HG03457 (cell line): Measurements from ENCODE around the gene F11.
"Not testable (repeated sequence)": the region's sequence is repeated elsewhere in the genome, so short reads cannot be mapped to it uniquely, and the experiment has no call there.

Experiments
- ATAC-seq: cut with Tn5 transposase; IDR thresholded peaks from one replicate; pipeline ENCODE4 v1.9.1; 2021; ENCODE audit warnings: moderate number of reproducible peaks; ENCODE audit not compliant: unreplicated experiment

Gene F11

DNA sequence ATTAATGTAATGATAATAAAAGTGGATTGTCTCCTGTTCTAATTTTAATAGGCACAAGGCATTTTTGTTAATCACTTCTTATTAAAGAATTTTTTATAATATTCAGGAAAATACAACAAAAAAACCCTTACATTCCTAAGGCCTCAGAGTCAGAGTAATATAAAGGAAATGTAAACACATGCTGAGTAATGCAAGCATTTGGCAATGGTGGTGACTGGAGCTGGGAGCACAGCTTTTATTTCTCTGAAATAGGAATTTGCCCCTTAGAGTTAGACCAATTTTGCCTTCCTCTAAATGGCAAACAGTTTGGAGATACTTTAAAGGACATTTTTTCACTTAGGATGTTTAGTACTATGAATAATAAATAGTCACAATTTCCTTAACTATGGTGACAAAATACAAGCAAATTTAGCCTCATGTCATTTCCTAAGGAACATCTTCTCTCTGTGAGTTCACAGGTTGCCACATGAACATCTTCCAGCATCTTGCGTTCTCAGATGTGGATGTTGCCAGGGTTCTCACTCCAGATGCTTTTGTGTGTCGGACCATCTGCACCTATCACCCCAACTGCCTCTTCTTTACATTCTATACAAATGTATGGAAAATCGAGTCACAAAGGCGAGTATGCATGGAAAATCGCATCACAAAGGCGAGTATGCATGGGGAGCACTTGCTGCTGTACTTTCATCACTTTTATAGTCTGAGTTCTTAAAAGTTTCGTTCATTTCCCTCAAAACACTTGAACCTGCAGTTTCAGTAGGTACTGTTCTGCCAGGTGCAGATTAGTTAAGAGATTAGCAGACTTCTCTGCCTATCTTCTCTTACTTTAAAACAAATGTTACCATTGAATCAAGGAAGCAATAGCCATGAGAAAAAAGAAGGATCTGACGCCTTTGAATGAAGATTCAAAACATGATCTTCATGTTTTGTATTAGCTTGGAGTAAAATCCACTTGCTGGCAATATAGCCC, 15.9 kb upstream of the F11 start:
- ATAC-seq, result no peak

DNA sequence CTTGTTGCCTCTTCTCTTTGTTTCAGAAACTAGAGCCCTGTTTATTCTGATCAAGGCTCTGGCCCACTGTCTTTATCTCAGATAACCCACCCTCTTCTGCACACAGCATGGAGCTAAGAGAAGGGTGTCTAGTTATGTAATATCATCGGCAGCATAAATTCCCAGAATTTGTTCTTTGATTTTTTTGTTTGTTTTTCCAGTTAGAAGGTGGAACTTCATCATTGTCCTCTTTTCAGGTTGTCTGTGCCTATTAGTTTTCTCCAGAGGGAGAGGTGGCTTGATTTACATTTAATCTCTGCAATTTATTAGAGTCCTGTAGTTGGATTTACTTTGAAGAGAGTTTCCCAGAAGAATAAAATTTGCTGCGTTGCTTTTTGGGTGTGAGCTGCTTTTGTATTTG, 15.2 kb upstream of the F11 start:
- no peak for ATAC-seq

DNA sequence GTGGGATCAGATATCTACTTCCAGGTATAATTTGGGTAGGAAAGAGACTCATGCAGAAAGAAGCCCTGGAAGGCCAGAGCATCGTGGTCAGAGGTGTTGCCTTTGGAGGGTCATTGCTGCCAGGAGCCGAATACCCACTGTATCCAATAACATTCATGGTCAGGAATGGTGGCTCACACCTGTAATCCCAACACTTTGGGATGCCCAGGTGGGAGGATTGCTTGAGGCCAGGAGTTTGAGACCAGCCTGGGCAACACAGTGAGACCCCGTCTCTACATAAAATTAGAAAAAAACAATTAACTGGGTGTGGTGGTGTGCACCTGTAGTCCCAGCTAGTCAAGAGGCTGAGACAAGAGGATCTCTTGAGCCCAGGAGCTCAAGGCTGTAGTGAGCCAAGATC, 10.9 kb upstream of the F11 start:
- no peak for ATAC-seq

DNA sequence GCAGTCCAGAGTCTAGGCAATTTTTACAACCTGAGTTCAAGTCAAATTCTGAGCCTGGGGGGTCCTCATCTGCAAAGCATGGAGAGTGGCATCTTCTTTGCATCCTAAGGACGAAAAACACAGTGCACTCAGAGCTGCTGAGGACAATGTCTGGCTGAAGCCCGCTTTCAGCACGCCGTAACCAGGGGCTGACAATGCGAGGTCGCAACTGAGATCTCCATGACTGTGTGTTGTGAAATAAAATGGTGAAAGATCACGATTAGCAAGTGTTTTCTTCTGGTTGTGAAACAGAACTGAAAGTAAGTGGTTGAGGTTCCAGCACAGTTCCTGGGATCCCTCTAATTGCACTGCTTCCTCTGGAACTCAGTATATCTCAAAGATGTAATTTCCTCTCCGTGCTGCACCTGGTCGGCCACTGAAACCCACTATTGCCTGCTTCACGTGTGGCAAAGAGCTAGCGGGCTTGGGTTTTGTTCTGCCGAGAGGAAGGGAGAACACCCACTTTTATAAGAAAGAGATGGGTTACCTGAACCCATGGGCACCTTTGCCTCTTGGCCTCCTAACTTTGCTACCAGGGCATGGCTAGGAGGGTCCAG, 7.7 kb upstream of the F11 start:
- ATAC-seq, result no peak

DNA sequence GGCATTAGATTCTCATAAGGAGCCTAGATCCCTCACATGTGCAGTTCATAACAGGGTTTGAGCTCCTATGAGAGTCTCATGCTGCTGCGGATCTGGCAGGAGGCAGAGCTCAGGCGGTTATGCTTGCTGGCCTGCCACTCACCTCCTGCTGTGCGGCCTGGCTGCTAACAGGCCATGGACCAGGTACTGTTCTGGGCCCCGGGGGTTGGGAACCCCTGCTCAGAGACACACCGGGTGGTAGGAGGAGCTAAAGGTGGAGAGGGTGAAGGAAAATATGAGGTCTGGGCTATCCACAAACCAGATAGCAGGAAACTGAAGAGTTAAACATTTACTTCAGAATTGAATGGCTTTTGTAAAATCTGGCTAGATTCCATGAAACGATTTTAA, 5.9 kb upstream of the F11 start:
- no peak for ATAC-seq

DNA sequence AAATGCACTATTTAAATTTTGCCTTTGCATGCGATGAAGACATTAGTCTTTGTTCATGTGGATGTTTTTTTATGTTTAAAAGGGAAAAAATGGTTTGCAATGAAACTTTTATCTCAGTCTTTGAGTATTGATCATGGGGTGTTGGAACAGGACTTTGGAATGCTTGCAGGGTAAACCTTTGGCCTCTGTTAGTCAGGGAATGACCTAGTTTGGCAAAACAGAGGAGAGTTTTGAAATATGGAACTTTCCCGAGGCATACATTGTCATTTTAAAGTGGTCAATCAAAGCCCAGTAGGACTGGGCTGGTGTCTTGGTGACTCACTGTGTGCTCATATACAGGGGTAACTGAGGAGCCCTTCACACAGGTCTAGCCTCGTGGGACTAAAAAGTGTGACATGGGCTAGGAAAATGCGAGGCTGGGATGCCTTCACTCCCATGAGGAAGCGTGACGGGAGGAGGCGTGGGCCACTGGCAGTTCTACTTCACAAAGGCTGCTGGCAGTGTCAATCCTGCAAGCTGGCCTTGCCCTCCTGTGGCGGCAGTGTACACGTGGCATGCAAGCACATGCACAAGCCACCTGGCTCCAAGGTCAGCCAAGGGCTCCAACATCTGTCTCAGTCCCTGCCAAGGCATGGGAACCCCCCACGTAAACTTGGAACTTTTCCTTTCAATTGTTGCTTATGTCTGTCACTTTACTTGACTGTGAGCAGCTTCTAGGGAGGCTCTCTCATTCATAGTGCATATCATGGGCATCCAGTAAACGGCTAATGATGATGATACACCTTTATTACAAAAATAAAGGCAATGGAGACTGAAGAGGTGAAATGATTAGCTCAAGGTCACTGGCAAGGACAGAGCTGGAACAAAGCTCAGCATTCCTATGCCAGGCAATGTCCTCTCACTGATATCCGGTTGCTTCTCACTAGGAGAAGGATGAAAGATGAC, 5.2 kb upstream of the F11 start:
- ATAC-seq, result no peak

DNA sequence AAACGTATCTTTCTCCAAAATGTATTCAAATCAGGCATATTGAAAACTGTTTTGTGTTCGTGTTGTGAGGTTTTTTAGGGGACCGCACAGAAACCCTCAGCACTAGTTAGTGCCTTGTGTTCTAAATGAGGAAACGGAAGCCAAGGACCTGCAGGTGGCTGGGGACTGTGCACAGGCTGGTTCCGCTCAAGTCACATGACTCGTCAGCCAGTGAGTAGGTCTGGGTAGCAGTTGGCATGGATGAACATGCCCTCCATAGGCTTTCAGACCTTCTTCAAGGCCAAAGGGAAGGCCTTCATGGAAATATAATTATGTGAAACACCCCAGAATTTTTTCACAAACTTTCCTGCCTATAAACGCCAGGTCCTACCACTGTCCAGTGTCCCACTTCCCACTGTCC, 1.3 kb upstream of the F11 start:
- ATAC-seq, result no peak

DNA sequence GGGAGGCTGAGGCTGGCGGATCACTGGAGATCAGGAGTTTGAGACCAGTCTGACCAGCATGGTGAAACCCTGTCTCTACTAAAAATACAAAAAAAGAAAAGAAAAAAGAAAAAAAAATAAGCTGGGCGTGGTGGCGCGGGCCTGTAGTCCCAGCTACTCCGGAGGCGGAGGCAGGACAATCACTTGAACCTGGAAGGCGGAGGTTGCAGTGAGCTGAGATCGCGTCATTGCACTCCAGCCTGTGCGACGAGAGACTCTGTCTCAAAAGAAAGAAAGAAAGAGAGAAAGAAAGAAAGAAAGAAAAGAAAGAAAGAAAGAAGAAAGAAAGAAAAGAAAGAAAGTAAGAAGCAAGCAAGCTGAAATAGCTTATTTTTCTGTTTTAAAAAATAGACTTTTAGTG, 739 bp upstream of the F11 start:
- not testable (repeated sequence) for ATAC-seq

DNA sequence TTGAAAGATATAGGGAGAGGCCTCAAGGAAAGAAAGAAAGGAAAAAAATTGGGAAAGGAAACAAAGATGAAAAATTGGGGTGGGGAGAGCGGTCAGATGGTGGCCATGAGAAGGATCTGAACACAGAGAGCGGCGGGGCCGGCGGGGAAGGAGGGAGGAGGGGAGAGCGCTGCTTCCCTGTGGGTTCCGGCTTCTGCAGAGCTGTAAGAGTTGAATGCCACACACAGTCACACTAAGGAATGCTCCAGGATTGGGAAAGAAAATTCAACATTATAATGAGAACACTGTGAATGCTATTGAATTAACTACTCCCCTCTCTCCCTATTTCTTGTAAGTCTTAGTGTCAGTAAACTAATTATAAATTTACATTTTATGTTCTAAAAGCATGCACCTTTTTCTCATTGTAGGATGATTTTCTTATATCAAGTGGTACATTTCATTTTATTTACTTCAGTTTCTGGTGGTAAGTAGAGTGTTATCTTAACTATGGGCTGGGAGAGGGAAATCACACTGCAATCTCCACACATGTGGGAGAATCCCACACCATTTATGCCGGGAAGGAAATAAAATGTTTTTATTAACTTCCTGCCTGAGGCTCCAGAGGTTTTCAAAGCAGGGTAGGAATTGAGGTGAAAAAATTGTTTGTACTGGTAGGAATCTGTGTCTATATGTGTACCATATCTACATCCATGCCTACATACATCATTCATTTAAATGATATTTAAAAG, 904 bp downstream of the F11 start:
- ATAC-seq, result no peak

DNA sequence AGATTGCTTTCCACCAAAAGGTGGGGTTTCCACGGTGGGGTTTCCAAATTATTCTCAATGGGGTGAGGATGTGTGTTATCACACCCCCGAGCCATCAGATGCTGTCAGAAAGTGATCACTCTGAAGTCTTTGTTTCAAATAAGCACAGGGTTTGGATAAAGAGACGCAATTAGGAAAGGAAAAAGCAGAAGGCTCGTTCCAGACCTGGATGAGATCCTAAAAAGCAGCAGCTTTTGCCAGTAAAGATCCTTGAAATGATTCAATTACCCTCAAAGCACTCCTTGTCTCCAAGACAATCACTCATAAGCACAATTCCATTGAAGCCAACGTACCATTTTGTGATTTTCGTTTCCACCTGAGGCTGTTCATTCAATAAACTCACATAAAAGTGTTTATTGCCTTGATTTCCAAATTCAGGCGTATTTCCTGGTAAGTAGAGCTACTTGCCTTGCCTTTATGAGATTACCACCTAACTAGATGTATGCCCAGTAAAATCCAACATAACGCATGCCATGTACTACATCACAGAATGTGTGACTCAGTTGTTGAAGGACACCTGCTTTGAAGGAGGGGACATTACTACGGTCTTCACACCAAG, 5.2 kb downstream of the F11 start:
- no peak for ATAC-seq

DNA sequence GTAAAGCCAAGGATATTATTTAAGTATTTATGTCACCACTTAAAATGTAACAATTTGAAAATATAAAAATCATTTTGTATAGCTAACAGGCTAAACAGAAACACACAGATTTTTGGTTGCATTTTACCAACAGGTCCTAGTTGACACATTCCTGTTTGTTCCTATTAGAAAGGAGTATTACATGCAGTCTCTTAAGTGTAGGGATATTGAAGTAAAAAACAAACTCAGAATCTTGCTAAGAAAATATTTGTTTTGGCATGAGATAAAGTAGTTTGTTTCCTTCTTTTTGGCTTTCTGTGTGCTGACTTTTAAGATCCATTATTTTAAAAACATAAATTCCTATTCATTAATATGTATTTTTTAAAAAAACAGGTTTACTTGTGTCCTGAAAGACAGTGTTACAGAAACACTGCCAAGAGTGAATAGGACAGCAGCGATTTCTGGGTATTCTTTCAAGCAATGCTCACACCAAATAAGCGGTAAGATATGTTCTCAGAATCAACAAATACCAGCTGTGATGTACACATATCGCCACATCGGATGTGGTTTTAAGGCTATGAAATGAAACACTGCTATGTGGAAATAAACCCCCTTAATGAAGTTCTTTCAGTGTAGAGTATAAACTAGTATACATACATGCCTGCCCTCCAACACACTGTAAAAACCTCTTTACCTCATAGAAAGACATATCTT, 6.9 kb downstream of the F11 start:
- no peak for ATAC-seq

DNA sequence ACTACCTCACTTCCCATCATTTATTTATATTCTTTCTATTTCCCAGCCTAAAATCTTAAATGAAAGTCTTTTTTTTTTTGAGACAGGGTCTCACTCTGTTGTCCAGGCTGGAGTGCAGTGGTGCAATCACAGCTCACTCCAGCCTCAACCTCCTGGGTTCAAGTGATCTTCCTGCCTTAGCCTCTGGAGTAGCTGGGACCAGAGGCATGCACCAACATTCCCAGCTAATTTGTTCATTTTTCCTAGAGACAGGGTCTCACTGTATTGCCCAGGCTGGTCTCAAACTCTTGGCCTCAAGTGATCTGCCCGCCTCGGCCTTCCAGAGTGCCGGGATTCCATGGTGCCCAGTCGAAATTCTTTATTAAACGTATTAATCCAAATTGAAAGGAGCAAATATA, 7.4 kb downstream of the F11 start:
- ATAC-seq, result not testable (repeated sequence)

DNA sequence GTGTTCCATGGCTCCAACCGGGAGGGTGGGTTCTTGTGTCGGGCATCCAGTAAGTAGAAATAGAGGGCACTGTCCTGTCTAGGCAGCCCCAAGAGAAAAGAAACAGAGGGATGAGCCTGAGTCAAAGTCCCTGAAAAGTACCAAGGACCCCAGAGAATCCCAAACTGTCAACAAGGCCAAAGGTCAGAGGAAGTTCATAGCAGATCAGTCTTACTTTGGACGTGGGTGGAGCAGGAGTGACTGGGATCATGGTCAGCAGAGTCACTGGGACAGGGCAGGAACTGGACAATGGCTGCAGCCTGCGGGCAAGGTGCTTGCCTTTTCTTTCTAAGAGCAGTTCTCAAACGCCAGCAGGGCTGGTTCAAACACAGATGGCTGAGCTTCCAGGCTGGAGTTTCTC, 17.3 kb downstream of the F11 start:
- no peak for ATAC-seq

DNA sequence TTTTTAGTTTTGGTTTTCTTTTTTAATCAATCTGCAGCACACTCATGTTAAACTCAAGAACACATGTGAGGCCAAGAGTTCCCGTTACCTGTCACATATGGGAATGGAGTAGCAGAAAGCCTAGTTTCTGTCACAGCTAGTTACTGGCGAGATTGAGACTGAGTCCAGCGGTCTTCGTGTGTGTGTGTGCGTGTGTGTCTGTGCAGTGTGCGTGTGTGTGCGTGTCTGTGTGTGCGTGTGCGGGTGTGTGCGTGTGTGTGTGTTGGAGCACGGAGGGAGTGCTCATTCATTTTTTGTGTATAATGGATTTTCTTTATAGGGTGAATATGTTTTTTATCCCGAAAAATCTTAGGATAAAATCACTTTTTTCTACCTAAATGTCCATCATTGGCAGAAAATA, 19.2 kb downstream of the F11 start:
- ATAC-seq, result no peak

DNA sequence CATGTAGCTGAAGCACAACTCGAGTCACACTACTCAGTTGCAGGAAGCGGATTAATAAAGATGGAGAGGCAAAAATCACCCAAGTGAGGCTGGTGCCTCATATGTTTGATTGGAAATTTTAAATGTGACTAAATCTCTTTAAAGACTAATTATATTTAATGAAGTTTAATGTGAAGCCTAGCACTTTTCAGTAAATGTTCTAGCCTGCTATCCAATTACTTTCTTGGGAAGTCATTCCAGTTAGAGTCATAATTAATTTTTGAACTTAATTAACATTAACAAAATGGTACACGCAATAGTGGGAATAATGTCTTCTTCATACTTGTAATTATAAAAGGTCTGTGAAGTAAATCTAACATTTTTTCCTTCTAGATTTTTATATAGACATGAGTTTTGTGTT, 20.6 kb downstream of the F11 start:
- no peak for ATAC-seq

DNA sequence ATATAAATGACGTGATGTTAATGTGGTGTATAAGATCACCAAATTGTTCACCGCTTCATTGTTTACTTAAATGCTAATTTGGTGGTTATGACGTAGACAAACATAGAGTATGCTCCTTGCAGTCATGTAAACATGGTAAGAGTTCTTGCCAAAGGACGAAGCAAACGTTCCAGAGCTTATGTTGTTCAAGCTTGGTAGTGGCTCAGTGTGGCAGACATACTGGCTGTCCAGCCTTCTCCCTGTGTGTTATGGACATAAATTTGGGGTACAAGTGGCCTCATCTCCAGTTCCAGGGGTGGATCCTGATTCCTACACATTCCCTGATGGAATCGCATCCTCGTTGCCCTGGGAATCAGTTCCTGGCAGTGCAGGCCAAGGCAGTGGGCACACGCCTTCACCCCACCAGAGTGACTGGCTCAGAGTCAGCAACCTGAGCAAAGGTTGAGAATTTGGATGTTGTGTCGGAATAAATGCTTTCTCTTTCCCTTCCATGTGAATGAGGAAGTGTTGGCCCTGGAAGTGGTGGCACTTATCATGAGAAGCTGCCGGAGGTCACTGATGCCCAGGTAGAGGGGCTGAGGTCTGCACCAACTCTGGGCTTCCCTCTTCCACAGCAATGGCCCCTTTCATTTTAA, 25.4 kb downstream of the F11 start:
- no peak for ATAC-seq

DNA sequence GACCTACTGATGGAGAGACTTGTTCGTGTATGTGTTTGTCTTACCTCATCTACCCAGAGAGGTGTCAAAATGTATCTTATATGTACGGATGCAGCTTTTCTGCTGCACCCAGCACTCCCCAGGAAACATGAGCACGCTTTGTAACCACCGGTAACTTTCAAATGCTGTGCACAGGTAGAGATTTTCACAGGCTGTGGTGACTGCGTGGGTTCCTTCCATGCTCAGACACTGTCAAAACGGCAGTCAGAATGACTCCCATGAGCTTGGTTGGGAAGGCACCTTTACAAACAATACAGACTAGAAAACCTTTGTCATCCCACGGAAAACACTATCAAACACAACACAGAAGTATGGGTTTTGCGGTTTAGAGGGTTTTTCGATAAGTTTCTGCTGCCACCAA, 28.2 kb downstream of the F11 start:
- ATAC-seq, result no peak

DNA sequence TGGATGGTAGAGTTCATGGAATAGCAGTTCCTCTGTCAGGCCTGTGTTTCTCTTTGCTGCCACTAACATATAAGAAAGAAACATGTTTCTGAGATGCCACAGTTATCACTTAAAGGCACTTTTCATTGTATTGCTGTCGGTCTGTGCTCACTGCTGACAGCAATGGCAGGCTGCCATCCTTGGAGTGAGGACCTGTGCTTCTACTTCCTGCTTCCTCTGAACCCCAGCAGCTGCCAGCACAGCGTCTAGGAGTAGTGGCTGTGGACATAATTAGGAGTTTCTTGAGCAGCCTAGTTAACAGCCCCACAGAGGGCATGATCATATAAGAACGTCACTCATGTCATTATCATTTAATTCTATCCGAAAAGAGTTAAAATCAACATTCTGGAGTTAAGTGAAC, 30.5 kb downstream of the F11 start:
- no peak for ATAC-seq

DNA sequence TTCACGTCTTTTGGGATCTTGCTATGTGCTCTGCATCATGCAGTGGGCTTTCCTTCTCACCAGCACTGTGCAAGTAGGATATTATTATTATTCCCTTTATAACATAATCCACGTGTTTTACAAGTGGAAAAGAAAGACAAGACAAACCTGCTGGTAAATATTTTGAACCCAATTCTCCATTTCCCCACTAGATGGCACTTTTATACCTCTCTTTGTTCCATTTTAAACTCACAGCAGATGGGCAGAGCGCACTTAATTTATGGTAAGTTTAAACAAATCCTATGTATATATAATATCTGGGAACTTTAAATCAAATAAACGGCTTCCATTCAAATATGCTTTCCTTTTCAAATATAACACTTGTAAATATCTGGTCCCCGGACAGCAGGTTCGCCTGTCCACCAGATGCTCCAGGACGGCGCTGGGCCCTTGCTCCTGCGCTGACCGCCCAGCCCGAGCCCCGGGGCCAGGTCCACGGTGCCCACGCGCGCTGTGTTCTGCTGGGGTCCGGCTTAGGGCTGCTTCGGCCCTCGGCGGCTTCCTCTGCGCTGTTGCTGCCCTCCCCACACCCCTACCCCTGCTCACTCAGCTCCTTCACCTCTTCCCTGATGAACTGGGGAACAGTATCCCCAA, 31.1 kb downstream of the F11 start:
- ATAC-seq, result no peak
